Measurements from ENCODE around the gene THAP4. TPM values are rescaled to one million over a fixed set of nuclear protein-coding genes. Genes with fewer than 3 reads are reported as not detected.

THAP4 gene
- polyA plus RNA-seq, 1 donor (not counting 4 experiments of a cell fraction or from before 2014, with no cell fraction given), result 30.3 TPM

DNA sequence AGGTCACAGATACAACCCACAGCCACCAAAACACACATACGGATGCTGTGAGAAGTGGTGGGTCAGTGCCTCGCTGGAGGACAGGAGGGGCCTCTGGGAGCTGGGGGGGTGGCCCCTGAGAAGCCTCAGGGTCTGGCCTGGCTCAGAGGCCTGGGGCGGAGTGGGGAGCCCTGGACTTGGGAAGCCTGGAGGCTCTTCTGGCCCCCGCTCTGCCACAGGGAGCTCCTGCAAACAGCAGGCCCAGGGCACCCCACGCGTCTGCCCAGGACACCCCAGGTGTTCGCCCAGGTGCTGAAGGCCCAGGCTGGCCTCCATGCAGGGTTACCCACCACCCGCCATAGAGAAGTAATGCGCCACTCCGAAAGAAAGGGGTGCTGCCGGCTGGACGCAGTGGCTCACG is 25.9 kb downstream of the THAP4 start:
- Histone ChIP-seq H3K27ac (ENCODE audit: control insufficient read depth, insufficient read depth, low read length) (peak overlapping the region; percentile 63), H3K4me3 (ENCODE audit: control insufficient read depth in 2 of 3, extremely low read depth in 1 of 3, insufficient read depth in 2 of 3, low read depth in 1 of 3, low read length in 3 of 3) (peak overlapping the region in 1 of 3 experiments; percentile 54), H4K20me1 (ENCODE audit: control insufficient read depth, extremely low read depth, insufficient read depth, low read length) (no peaks in the 10 kb centered on the region), H3K36me3 (ENCODE audit: control insufficient read depth in 2 of 2, extremely low read depth in 1 of 2, insufficient read depth in 2 of 2, low read length in 2 of 2) (peaks cover 6 to 11% of the 10 kb centered on the region in 2 experiments), H3K9ac (ENCODE audit: control insufficient read depth, extremely low read depth, insufficient read depth, low read length) (peak overlapping the region; percentile 71), H3K27me3 (ENCODE audit: control insufficient read depth, extremely low read depth, insufficient read depth, low read length) (no peaks in the 10 kb centered on the region), H3K4me2 (ENCODE audit: control insufficient read depth, extremely low read depth, insufficient read depth, low read depth, low read length) (peak overlapping the region; percentile 73), H3K79me2 (ENCODE audit: control insufficient read depth, insufficient read depth, low read length) (peaks cover 36% of the 10 kb centered on the region), H3K9me3 (ENCODE audit: control insufficient read depth, low read depth, low read length) (no peaks in the 10 kb centered on the region), H3K4me1 (ENCODE audit: control insufficient read depth, extremely low read depth, insufficient read depth, low read length) (peaks cover 4% of the 10 kb centered on the region), H3K9me1 (ENCODE audit: control insufficient read depth, extremely low read depth, insufficient read depth, low read length) (no peaks in the 10 kb centered on the region), H2AFZ (ENCODE audit: control insufficient read depth, low read length) (peak overlapping the region; percentile 51)
- no peak for DNase-seq (ENCODE audit: low read depth, low spot score)
- FAIRE-seq, result no peak
- no peak for TF ChIP-seq EZH2 (IDR thresholded peaks at IDR 0.05; ENCODE audit: low read length)
- TF ChIP-seq, protein P1, sequence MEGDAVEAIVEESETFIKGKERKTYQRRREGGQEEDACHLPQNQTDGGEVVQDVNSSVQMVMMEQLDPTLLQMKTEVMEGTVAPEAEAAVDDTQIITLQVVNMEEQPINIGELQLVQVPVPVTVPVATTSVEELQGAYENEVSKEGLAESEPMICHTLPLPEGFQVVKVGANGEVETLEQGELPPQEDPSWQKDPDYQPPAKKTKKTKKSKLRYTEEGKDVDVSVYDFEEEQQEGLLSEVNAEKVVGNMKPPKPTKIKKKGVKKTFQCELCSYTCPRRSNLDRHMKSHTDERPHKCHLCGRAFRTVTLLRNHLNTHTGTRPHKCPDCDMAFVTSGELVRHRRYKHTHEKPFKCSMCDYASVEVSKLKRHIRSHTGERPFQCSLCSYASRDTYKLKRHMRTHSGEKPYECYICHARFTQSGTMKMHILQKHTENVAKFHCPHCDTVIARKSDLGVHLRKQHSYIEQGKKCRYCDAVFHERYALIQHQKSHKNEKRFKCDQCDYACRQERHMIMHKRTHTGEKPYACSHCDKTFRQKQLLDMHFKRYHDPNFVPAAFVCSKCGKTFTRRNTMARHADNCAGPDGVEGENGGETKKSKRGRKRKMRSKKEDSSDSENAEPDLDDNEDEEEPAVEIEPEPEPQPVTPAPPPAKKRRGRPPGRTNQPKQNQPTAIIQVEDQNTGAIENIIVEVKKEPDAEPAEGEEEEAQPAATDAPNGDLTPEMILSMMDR (optimal IDR thresholded peaks at IDR 0.05 in 1 of 3, IDR thresholded peaks at IDR 0.05 in 1 of 3, conservative IDR thresholded peaks at IDR 0.05 in 1 of 3; ENCODE audit: extremely low read depth in 1 of 3, insufficient read depth in 2 of 3, low read length in 3 of 3), result no peak
- dilution Hi-C loops (cut with MboI; ENCODE audit: extremely low pct_ligation_motif_present, low sequenced_read_pairs), result no loop called here

DNA sequence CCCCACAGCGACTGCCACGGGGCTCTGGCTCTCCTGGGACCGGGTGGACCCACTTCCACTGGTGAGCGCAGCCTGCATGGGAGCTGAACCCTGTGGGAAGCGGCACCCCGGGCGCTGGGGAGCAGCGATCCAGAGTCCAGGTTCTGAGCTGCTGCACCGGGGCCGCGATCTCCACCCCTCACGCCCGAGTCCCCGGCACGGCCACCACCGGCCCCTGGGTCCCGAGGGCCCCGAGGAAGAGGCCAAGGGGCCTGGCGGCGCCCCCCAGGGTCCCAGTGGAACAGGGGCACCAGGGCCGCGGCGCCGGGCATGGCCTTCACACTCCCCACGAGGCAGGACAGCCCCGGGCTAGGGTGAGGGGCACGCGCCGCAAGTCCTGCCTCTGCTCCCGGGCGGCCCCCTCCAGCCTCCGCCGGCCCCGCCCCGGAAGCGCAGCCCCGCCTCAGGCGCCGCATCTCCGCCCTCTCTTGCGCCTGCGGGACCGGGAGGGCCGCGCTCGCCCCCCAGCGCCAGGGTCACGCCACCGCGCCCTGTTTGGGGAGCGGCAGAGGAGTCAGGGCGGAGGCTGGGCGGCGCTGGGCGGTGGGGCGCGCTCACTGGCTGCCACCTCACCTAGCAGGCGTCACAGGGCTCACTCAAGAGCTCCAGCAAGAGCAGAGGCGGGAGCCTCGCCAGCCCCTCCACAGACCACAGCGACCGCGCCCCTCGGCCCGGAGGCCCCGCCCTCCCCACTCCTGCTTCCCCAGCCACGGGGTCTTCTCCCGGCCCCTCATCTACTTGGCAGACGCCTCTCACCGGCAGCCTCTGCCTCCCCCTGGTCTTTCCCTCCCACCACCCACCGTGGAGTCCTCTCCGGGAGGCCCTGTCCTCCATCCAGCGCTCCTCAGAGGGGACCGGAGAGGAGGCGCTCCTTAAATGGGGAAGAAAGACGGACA is 26.8 kb downstream of the THAP4 start:
- Histone ChIP-seq H3K27ac (ENCODE audit: control insufficient read depth, insufficient read depth, low read length) (peak overlapping the region; percentile 63), H3K27me3 (ENCODE audit: control insufficient read depth, extremely low read depth, insufficient read depth, low read length) (no peaks in the 10 kb centered on the region), H3K9ac (ENCODE audit: control insufficient read depth, extremely low read depth, insufficient read depth, low read length) (peak overlapping the region; percentile 71), H3K9me1 (ENCODE audit: control insufficient read depth, extremely low read depth, insufficient read depth, low read length) (no peaks in the 10 kb centered on the region), H3K4me3 (ENCODE audit: control insufficient read depth in 2 of 3, extremely low read depth in 1 of 3, insufficient read depth in 2 of 3, low read depth in 1 of 3, low read length in 3 of 3) (peak overlapping the region; percentile 28 to 54 (median 46)), H3K4me1 (ENCODE audit: control insufficient read depth, extremely low read depth, insufficient read depth, low read length) (peaks cover 4% of the 10 kb centered on the region), H2AFZ (ENCODE audit: control insufficient read depth, low read length) (peak overlapping the region; percentile 51), H3K4me2 (ENCODE audit: control insufficient read depth, extremely low read depth, insufficient read depth, low read depth, low read length) (peak overlapping the region; percentile 73), H3K79me2 (ENCODE audit: control insufficient read depth, insufficient read depth, low read length) (peaks cover 27% of the 10 kb centered on the region), H4K20me1 (ENCODE audit: control insufficient read depth, extremely low read depth, insufficient read depth, low read length) (no peaks in the 10 kb centered on the region), H3K9me3 (ENCODE audit: control insufficient read depth, low read depth, low read length) (no peaks in the 10 kb centered on the region), H3K36me3 (ENCODE audit: control insufficient read depth in 2 of 2, extremely low read depth in 1 of 2, insufficient read depth in 2 of 2, low read length in 2 of 2) (peaks cover 11 to 12% of the 10 kb centered on the region in 2 experiments)
- DNase-seq (ENCODE audit: low read depth, low spot score), result peak; percentile 66
- no peak for FAIRE-seq
- TF ChIP-seq, protein P1 (optimal IDR thresholded peaks at IDR 0.05 in 1 of 3, IDR thresholded peaks at IDR 0.05 in 1 of 3, conservative IDR thresholded peaks at IDR 0.05 in 1 of 3; ENCODE audit: extremely low read depth in 1 of 3, insufficient read depth in 2 of 3, low read length in 3 of 3), result peak; percentile 22 to 68 (median 40)
- no peak for TF ChIP-seq EZH2 (IDR thresholded peaks at IDR 0.05; ENCODE audit: low read length)
- dilution Hi-C loops (cut with MboI; ENCODE audit: extremely low pct_ligation_motif_present, low sequenced_read_pairs), result no loop called here

Data from keratinocyte (primary cell).